Mucosa of rectum (tissue), 2 donors: ENCODE results near the gene ZNF292.
"Not testable (repeated sequence)": the region's sequence is repeated elsewhere in the genome, so short reads cannot be mapped to it uniquely, and the experiment has no call there.

ENCODE experiments used
- H3K27ac ChIP-seq, 2 donors: one replicate each; pipeline ENCODE4 v1.7.0; 2013; ENCODE audit warnings: inconsistent platforms in 2 of 2, low read depth in 2 of 2, low read length in 2 of 2
- H3K27me3 ChIP-seq, 2 donors: one replicate each; pipeline ENCODE4 v1.7.0; 2013; ENCODE audit warnings: low read length in 2 of 2; ENCODE audit not compliant: control insufficient read depth in 2 of 2, insufficient read depth in 2 of 2
- H3K36me3 ChIP-seq, 2 donors: one replicate each; pipeline ENCODE4 v1.7.0; 2013; ENCODE audit warnings: low read length in 2 of 2; ENCODE audit not compliant: control insufficient read depth in 2 of 2, insufficient read depth in 2 of 2
- H3K4me1 ChIP-seq, 2 donors: one replicate each; pipeline ENCODE4 v1.7.0; 2013; ENCODE audit warnings: low read length in 2 of 2, mild to moderate bottlenecking in 1 of 2; ENCODE audit not compliant: control insufficient read depth in 2 of 2, insufficient read depth in 2 of 2
- H3K4me3 ChIP-seq, 2 donors: one replicate each; pipeline ENCODE4 v1.7.0; 2013; ENCODE audit warnings: low read length in 2 of 2
- H3K9ac ChIP-seq, 2 donors: one replicate each; pipeline ENCODE4 v1.7.0; 2013; ENCODE audit warnings: low read length in 2 of 2, low read depth in 1 of 2, mild to moderate bottlenecking in 1 of 2
- H3K9me3 ChIP-seq, 2 donors: one replicate each; pipeline ENCODE4 v1.7.0; 2013; ENCODE audit warnings: low read length in 2 of 2; ENCODE audit not compliant: control insufficient read depth in 2 of 2
- donor health status: healthy.
- donor health status: Normal muscosa, but diverticular disease.

The ZNF292 gene

DNA sequence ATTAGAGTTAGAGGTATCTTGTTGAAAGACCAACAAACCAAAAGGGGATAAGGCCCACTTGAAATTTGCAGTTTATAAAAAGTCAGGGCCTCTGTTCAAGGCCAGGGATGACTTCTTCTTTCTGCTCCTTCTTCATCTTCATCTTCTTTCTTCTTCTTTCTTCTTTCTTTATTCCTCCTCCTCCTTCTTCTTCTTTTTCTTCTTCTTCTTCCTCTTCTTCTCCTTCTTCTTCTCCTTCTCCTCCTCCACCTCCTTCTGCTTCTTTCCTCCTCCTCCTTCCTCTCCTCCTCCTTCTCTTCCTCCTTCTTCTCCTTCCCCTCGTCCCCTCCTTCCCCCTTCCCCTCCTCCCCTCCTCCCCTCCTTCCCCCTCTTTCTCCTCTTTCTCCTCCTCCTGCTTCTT lies 18.4 kb upstream of the ZNF292 start:
- Histone ChIP-seq H3K27me3 (no peaks in the 10 kb centered on the region), H3K9me3 (no peaks in the 10 kb centered on the region), H3K27ac (no peak overlapping the region), H3K4me3 (no peak overlapping the region), H3K36me3 (no peaks in the 10 kb centered on the region), H3K4me1 (no peaks in the 10 kb centered on the region), H3K9ac (no peak overlapping the region)

DNA sequence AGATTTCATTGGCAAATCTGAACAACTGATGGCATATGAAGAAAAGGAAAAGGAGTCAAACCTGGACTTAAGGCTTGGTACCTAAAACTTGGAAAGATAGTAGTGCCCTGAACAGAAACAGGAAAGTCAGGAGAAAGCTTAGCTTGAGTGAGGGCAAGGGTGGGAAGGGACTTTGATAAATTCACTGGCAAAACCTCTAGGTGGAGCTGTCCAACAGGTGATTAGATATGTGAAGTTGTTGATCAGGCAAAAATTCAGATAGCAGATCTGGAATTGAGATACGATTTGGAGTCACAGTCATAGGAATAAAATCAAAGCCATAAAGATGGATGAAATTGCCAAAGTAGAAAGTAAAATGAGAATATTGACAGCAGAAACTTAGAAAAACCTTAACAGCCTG lies 16.1 kb upstream of the ZNF292 start:
- Histone ChIP-seq H3K4me1 (no peaks in the 10 kb centered on the region), H3K27me3 (no peaks in the 10 kb centered on the region), H3K27ac (no peak overlapping the region), H3K9ac (no peak overlapping the region), H3K4me3 (no peak overlapping the region), H3K36me3 (no peaks in the 10 kb centered on the region), H3K9me3 (no peaks in the 10 kb centered on the region)

DNA sequence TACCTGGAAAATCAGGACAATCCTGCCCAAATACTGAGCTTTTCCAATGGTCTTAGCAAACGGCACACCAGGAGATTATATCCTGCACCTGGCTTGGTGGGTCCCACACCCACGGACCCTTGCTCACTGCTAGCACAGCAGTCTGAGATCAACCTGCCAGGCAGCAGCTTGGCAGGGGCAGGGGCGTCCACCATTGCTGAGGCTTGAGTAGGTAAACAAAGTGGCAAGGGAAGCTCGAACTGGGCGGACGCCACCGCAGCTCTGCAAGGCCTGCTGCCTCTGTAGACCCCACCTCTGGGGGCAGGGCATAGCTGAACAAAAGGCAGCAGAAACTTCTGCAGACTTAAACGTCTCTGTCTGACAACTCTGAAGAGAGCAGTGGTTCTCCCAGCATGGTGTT lies 15.4 kb upstream of the ZNF292 start:
- H3K9me3 ChIP-seq, H3K4me3 ChIP-seq, H3K27ac ChIP-seq, H3K36me3 ChIP-seq, H3K27me3 ChIP-seq, H3K4me1 ChIP-seq, H3K9ac ChIP-seq: not testable (repeated sequence)

DNA sequence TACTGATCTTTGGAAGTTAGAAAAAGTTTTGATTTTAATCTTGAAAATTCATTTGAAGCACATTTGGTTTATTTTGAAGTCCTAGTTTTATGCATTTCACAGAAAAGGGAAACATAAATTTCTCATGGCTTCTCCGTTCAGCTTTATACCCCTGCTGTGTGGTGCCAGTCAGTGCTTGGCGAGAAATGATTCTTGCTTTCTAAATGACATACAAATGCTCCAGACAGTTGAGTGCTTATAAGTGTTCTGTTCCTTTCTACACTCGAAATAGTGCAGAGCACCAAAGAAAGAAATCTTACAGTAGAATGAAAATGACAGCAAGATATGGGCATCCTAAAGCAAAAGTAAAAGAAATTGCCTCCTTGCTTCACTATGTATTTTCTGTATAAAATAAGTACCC lies 9.0 kb upstream of the ZNF292 start:
- Histone ChIP-seq H3K27ac (no peak overlapping the region), H3K4me3 (no peak overlapping the region), H3K9ac (no peak overlapping the region), H3K36me3 (no peaks in the 10 kb centered on the region), H3K27me3 (no peaks in the 10 kb centered on the region), H3K4me1 (peaks cover 0 to 1% of the 10 kb centered on the region in 2 donors), H3K9me3 (no peaks in the 10 kb centered on the region)

DNA sequence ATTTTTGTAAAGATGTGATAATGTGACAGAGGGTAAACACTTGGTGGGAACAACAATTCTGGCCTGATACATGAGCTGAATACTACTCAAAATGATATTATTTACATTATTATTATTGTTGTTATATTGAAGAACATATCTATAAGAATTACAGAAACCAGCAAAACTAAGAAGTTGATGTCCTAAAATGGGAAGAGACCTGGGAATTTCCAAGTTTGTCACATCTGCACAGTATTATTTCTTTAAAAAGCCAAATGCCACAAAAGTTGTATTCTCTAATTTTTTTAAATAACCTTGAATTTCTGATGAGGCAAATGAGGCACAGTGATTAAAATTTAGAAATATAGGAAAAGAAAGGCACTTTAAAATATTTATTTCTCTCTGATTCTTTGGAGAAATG lies 5.0 kb upstream of the ZNF292 start:
- H3K4me1 ChIP-seq, result peaks cover 8 to 11% of the 10 kb centered on the region in 2 donors
- no peak overlapping the region for H3K27ac ChIP-seq
- no peaks in the 10 kb centered on the region for H3K36me3 ChIP-seq
- H3K4me3 ChIP-seq, result no peak overlapping the region
- H3K27me3 ChIP-seq, result no peaks in the 10 kb centered on the region
- no peaks in the 10 kb centered on the region for H3K9me3 ChIP-seq
- no peak overlapping the region for H3K9ac ChIP-seq

DNA sequence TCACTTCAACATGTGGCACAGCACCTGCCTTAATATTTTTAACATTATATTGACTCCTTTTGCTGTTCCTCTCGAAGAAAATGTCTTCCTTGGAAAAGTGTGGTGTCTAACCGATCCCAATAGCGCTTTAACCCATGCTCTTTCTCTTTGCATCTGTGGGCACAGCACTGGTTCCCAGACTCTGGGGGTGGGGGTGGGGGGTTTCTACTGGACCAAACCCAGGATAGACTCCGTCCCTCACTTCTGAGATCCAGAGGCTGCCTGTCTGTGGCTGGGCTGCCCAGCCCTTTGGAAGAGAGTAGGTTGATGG lies 3.9 kb upstream of the ZNF292 start:
- peak overlapping the region; percentile 71 for H3K4me3 ChIP-seq
- H3K9ac ChIP-seq, result peak overlapping the region; percentile 68 to 75
- H3K27me3 ChIP-seq, result no peaks in the 10 kb centered on the region
- no peaks in the 10 kb centered on the region for H3K36me3 ChIP-seq
- peak overlapping the region; percentile 74 to 82 for H3K27ac ChIP-seq
- no peaks in the 10 kb centered on the region for H3K9me3 ChIP-seq
- H3K4me1 ChIP-seq, result peaks cover 8 to 13% of the 10 kb centered on the region in 2 donors

DNA sequence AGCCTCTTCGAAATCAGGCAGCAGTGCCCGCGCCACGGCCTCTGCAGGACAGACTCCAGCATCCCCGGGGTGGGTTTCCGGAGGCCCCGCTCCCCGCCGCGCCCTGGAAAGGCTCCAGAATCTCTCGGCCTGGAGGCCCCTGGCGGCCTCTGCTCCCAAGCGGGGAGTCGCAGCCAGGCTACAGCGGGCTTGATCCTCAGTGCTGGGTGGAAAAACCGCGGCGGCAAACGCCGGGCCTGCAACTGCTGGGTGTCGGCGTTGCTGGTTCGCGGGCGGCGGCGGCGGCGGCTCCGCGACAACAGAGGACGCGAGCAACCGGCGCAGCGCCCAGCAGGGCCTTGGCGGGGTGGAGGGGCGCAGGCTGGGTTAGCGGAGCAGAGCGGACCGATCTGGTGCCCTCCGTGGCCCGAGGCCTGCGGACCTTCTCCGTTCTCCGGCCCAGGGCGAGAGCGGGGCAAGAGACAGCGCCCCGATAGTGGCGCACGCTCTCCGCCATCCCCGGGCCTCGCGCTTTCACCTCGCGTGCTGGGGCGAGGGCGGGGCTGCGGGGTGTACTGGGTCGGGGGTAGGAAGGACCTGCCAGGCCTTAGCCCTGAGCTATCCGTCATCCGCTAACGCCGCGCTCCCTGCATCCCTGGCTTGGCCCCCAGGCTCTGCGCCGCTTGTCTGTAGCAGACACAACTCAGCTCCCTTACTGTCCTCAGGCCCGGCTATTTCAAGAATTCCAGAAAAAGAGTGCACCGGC lies 3.4 kb upstream of the ZNF292 start:
- H3K4me1 ChIP-seq, result peaks cover 8 to 18% of the 10 kb centered on the region in 2 donors
- H3K9me3 ChIP-seq, result no peaks in the 10 kb centered on the region
- no peaks in the 10 kb centered on the region for H3K36me3 ChIP-seq
- no peaks in the 10 kb centered on the region for H3K27me3 ChIP-seq
- peak overlapping the region; percentile 71 for H3K4me3 ChIP-seq
- peak overlapping the region; percentile 68 to 75 for H3K9ac ChIP-seq
- peak overlapping the region; percentile 74 to 82 for H3K27ac ChIP-seq

DNA sequence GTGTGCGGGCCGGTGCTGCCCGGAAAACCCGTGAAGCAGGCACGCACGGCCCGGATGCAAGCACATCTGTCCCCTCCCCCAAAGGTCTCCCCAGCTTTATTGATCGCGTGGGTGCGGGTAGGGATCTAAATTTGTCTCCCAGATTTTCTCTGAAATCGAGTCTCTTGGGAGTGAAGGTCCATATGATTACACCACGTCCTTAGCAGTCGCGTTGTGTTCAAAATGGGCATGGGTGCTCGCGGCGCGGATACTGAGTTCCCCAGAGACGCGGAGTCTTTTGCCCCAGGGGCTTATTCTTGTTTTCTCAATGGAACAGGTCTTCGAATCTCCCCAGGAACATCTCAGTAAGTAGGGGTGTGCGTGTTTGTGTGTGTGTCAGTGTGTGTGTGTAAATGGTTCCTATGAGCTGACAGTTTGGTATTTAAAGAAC lies 2.8 kb upstream of the ZNF292 start:
- H3K27me3 ChIP-seq, result no peaks in the 10 kb centered on the region
- peak overlapping the region; percentile 74 to 82 for H3K27ac ChIP-seq
- H3K9me3 ChIP-seq, result no peaks in the 10 kb centered on the region
- peak overlapping the region; percentile 71 for H3K4me3 ChIP-seq
- peak overlapping the region; percentile 48 to 75 for H3K9ac ChIP-seq
- peaks cover 8 to 18% of the 10 kb centered on the region in 2 donors for H3K4me1 ChIP-seq
- no peaks in the 10 kb centered on the region for H3K36me3 ChIP-seq

DNA sequence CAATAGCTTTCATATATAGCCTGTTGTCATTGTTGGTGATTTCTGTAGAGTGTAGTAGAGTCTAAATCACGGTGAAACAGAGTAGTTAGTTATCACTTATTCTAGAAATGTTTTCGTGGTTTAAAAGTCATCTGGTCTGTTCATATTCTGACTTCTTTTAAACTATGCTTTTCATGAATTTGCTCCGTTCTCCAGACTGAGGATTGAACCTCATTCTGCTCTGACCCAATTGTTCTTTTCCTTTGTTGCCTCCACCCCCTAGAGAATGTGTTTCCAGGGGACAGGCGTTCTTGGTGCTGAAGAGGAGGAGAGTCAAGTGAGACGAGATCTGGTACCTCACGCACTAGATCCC lies 748 bp upstream of the ZNF292 start:
- Histone ChIP-seq H3K4me3 (peak overlapping the region; percentile 85 to 95), H3K9me3 (no peaks in the 10 kb centered on the region), H3K36me3 (no peaks in the 10 kb centered on the region), H3K27ac (peak overlapping the region; percentile 90 to 96), H3K27me3 (no peaks in the 10 kb centered on the region), H3K9ac (peak overlapping the region; percentile 77 to 90), H3K4me1 (peaks cover 8 to 18% of the 10 kb centered on the region in 2 donors)

DNA sequence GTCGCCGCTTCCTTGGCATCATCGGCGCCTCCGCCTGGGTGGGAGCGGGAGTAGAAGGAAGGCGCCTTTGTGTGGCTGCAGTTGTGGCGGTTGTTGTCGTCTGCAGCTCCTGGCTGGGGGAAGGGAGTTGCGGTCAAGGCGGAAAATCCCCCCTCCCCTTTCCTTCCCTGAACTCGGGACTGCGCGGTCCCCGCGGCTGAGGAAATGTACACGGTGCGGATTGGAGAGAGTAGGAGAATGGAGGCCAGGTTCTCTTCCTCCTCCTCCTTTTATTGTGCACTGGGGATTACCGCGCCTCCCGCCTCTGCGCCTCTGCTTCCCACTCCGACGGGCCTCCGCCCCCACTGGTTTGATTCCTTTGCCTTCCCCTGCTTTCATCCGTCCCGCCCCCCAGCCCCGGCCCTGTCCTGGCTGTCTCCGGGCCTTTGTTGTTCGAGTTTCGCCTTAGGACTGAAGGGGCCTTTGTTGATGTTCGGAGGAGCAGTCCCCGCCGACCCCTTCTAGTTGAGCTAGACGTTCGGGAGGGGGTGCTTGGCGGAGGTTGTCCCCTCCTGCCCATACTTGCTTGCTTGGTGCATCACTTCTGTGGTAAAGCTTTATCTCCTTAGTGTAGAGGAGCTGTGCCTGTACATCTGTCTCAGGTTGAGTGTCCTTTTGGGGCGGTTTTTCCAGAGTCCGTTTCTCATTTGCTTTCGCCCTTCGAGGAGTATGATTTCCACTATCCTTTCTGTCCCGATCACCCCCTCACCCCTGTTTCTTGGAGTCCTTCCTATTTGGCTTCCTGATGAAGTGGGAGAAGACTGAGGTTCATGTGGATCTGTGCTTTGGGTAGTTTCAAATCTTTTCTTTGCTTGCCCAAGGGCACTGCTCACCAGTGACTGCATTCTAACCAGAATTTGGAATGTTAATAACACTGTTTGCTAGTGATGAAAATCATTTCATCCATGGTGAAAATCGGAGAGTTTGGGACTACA lies 764 bp downstream of the ZNF292 start:
- peaks cover 8 to 18% of the 10 kb centered on the region in 2 donors for H3K4me1 ChIP-seq

More for the DNA sequence above, 764 bp downstream of the ZNF292 start:
- Histone ChIP-seq H3K27me3 (no peaks in the 10 kb centered on the region), H3K36me3 (no peaks in the 10 kb centered on the region), H3K9me3 (no peaks in the 10 kb centered on the region), H3K4me3 (peak overlapping the region; percentile 85 to 95), H3K9ac (peak overlapping the region; percentile 77 to 90), H3K27ac (peak overlapping the region; percentile 90 to 96)
